G401 (cell line): ENCODE results near the gene NCKIPSD. TPM values are rescaled to one million over a fixed set of nuclear protein-coding genes. Genes with fewer than 3 reads are reported as not detected.

ENCODE experiments used
- DNase-seq: peaks from one replicate; pipeline ENCODE4 v3.0.0-alpha.2; 2015; ENCODE audit warnings: low spot score
- in situ Hi-C: cut with HindIII; loops from 2 replicates; pipeline ENCODE4 v1.10.0; 2016; ENCODE audit warnings: low sequenced_read_pairs, mixed read lengths
- total RNA-seq: library from RNA; depleted of rRNA; stranded (reverse); fragments of >200 nt; shearing (Covaris generic); gene quantifications from 2 replicates; pipeline ENCODE4 v1.2.3, GENCODE V29; 2014

The NCKIPSD gene
- total RNA-seq, 1 experiment from 2014 or later: 17.1 TPM

DNA sequence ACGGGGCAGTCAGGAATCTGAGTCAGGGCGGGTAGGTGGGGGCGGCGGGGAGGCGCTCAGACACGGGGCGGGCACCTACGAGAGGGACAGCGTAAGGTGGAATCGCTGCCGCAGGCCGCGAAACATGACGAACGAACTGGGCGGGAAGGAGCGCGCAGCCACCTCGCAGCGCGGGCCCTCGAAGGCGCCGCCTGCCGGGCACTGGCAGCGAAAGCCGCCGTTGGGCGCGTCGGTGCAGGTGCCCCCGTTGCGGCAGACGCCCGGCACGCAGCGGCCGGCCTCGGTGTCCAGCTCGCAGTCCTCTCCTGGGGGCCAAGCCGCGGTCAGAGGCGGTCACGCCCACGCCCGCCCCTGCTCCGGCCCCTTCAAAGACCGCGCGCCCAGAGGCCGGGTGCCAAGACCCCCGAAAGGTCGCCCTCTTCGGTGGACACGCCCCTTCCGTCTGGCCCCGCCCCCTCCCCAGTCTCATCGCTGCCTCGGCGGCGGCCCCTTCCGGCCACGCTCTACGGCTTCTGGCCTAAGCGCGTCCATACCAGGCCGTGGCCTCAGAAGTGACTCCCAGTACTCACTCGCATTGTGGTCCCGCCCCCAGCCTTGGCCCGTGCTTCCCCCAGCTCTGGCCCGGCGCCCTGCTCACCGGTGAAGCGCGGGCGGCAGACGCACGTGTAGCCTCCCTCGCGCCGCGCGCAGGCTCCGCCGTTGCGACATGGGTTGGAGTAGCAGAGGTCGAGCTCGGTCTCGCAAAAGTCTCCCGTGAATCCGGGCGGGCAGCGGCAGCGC is 29.5 kb downstream of the NCKIPSD start:
- DNase-seq: peak; percentile 46
- in situ Hi-C loops: no loop called here

DNA sequence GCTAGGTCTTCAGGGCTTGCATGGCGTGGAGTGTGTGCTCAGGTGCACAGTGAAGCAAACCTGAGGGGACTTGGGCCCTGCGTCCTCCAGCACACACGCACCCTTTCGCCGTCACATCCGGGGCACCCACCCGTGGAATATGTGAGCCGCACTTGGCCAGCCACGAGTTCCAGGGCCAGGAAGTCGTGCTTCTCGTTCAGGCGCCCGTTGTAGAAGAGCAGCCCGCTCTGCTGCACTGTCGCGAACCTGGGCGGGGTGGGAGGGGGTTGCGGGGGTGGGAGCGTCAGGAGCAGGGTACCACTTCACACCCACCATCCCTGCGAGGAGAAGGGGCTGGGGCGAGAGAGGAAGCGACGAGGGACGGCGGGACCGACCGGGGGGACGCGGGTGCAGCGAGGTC is 30.1 kb downstream of the NCKIPSD start:
- no peak for DNase-seq
- in situ Hi-C loops: no loop called here

DNA sequence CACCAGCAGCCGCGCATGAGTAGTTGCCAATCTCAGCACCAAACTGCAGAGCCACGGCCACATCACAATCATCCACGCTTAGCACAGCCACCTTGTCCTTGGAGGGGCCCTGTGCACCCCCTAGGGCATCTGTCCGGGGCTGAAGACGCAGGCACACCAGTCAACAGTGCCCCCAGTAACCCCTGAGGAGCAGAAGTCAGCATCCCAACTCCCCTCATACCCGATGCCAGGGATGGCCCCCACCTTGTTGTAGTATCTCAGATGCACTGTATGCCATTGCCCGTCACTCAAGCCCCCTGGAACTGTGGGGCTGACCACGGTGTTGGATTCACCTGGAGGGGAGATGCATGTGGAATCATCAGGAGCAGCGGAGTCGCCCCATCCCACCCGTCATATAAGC is 30.7 kb downstream of the NCKIPSD start:
- in situ Hi-C loops: no loop called here
- no peak for DNase-seq

DNA sequence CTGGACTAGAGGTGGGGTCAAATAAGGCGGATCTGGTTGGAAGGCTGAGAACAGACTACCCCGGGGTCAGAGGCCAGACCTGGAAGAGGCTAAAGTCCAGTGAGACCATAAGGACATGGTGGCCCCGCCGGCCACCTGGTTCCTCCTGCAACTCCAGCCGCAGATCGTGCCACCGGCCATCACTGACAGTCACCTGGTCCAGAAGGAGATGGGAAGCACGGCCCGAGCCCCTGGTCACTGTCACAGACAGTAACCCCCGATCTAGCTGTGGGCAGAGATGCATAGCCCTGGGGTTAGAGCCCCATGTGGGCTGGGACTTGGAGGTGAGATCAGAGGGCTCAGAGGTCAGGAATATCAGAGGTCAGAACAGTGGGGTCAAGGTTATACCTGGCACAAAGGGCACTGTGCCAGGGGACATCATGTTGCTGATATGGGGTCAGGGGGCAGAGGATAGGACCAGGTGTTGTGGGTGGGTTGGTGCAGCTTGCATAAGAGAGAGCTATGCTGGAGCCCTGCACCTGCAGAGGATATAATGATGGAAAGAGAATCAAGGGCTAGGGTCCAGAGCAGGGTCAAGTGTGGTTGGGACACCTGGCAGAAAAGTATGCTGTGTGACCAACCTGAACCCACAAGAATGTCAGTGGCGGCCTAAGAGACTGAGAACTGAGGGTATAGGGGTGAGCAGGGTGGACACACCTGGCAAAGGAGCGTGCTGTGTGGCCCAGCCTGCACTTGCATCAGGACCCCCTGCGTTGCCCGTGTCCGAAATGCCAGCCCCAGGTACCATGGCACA is 32.6 kb downstream of the NCKIPSD start:
- DNase-seq: no peak
- in situ Hi-C loops: no loop called here

GRCh38 chr3:48651771-48652170 is 33.9 kb downstream of the NCKIPSD start:
- in situ Hi-C loops: no loop called here

GRCh38 chr3:48650723-48651122 is 35.0 kb downstream of the NCKIPSD start:
- no peak for DNase-seq
- in situ Hi-C loops: no loop called here

More at GRCh38 chr3:48651771-48652170, 33.9 kb downstream of the NCKIPSD start:
- DNase-seq: no peak

DNA sequence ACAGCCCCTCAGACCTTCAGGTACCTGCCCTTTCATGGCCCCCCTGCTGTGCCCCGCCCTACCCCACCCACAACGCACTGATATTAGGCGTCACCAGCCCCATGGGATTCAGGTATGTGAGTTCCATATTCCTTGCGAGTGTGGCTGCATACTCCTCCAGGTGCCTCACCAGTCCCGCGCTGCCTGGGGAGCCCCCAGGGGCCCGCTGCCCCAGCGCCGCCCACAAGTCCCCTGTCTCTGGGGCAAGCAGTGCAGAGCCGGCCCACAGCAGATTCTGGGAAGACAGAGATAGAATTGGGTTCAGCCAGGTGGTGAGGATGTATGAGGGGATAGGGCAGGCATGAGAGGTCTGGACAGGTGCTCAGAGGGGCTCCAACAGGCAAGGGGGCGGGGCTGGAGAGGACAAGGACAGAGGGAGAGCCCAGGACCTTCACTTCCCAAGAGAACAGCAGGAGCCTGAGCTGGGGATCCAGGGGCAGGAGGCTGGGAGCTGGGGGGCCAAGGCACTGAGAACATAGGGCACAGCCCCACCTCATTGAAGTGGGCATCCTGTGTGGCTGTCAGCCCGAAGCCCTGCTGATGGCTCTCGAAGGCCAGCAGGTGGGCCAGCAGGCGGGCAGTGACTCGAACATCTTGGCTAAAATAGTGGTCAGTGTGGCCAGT is 37.4 kb downstream of the NCKIPSD start:
- in situ Hi-C loops: no loop called here
- no peak for DNase-seq

DNA sequence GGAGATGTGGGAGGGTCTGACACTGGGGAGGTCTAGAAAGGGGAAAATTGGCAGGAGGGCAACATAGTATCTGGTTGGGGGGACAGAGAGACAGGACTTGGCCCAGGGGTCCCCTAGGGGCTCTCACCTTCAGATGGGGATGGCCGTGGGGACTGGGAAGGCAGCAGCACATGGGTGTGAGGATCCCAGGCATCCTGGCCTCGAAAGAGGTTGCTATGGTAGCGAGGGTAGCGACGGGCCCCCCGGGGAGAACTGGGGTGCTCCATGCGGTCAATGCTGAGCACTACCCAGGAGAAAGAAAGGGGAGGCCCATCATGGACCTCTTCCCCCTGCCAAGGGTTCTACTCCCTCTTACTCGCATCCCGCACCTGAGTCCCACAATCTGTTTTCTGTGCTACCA is 38.0 kb downstream of the NCKIPSD start:
- DNase-seq: no peak
- in situ Hi-C loops: no loop called here

GRCh38 chr3:48644898-48645760 is 40.6 kb downstream of the NCKIPSD start:
- no peak for DNase-seq
- in situ Hi-C loops: no loop called here

- in situ Hi-C loops: no loop called here
- no peak for DNase-seq
Observed at GRCh38 chr3:48642605-48643004, 43.1 kb downstream of the NCKIPSD start.

DNA sequence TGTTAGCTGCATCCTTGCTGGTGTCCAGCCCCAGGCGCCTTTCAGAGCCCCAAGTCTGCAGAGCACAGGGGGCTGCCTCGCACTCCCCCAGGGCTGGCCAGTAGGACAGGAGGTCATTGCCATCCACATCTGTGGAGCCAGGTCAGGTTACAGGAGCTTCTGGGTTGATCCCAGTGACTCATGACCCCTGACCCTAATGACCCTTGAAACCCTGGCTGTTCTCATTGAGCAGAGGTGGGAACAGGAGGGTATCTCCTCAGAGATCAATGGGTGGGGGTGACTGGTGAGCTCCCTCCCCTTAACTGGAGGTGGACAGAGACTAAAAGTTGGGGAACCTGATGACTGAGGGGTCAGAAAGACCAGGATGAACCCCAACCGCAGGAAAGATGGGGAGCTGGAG is 44.3 kb downstream of the NCKIPSD start:
- in situ Hi-C loops: no loop called here
- no peak for DNase-seq

DNA sequence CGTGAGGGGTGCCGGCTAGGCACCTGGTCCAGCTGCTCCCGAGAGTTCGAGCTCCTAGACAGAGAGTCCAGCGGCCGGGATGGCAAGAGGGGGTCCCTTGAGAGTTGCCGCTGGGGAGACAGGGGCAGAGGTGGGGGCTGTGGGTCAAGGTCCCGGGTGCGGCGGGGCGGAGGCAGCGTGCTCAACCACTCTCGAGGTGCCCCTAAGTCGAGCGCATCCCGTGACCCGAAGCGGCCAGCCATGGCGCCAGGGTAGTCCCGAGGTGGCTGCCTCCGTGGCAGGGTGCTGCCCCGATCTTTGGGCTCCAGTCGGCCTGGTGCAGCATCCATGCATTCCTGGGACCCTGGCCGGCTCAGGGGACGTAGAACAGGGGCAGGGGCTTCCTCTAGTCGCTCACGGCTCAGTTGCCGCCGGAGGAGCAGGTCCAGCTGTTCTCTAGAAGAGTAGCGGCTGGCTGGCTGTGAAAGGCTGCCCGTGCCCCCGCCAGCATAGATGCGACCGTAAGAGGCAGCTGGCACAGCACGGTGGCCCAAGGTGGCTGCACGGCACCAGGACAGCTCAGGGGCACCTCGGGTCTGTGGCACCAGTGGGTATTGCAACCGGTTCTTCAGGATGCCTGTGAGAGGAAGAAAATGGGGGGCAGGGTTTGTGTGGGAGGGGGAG is 45.6 kb downstream of the NCKIPSD start:
- in situ Hi-C loops: no loop called here
- no peak for DNase-seq

- in situ Hi-C loops: no loop called here
- DNase-seq: no peak
Observed at GRCh38 chr3:48637305-48637704, 48.4 kb downstream of the NCKIPSD start.

DNA sequence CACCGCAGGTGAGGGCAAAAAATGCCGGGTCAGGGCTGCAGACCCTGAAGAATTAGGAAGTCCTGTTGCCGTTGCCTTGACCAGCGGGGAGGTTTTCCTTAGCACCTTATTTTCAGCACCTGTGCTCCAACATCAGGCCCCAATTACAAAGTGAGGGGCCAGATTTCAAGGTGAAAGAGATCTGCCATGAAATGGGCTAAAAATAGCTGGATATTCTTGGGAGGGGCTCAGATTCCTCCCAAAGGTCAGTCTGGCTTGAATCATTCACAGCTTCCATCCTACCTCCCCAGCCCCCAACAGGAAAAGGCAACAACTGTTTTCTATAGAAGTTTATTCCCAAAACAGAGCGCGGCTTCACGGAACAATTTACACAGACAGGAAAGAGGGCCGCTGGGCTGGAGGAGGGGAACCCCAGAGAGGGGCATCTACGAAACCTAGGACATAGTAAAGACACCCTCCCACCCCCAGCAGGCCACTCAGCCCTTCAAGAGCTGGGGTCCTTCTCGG is 49.5 kb downstream of the NCKIPSD start:
- DNase-seq: no peak
- in situ Hi-C loops: no loop called here

- in situ Hi-C loops: no loop called here
- peak; percentile 95 for DNase-seq
Observed at GRCh38 chr3:48635222-48636021, 50.3 kb downstream of the NCKIPSD start, which contains the start of gene SLC26A6. Gene SLC26A6, minus strand, starts transcription at chr3:48635461. Its CDS starts 68 bp downstream, at chr3:48635393.

DNA sequence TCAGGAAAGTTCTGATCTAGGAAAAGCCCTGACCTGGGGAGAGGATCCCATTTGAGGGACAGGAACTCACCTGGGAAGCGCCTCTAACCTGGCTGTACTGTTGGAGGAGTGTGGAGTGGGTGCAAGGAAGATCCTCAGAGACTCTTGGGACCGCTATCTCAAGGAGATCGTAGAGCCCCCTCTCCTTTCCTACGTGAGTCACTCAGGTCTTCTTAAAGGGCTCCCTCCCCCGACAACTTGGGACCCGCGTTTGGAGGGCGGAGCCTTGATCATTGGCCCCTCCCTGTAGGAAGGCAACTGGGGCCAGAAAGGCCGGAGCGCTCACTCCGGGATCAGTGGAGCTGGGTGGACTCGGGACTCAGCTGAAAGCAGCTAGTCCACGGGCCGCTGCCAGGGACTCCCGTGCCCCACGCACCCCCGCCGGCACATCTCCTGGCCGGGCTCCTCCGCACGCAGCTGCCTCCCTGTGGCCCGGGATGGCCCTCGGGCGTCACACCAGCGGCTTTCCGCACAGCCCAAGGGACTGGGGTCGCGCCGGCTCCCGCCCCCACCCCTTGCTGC is 51.0 kb downstream of the NCKIPSD start:
- in situ Hi-C loops: no loop called here
- peak; percentile 56 for DNase-seq

DNA sequence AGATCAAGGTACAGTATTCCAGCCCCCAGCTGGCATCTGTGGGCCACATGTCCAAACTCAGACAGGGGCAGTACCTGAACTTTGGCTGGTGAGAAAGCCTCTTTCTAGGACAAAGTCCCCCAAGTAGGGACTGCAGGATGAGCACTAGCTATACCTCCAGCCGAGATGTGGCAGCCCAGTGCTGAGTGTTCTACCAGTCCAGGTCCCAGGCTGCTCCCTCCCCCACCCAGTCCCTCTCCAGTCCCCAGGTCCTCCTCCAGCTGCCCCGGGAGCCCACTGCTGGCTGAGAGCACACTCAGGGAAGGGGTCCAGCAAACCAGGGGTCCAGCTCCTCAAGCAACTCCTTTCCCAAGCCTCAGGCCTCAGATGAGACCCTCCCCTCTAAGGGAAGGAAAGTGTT is 52.0 kb downstream of the NCKIPSD start:
- DNase-seq: no peak
- in situ Hi-C loops: no loop called here
